Stomach (tissue), 9 donors: ENCODE data around the gene ATF7IP2. TPM values are rescaled to one million over a fixed set of nuclear protein-coding genes. Genes with fewer than 3 reads are reported as not detected.
"Not testable (repeated sequence)": the region's sequence is repeated elsewhere in the genome, so short reads cannot be mapped to it uniquely, and the experiment has no call there.

Experiments
- DNase-seq, 2 donors: peaks; one replicate each; pipeline versions ENCODE4 v3.0.0 to v3.0.0-alpha.2; 2013 to 2019
- H3K27ac ChIP-seq, 5 donors: fragments of 200-600 bp in 4 of 5; sonication (generic) in 4 of 5; one replicate each; pipeline ENCODE4 v1.5.1; 2013 to 2019; ENCODE audit warnings: mild to moderate bottlenecking in 1 of 5, moderate library complexity in 1 of 5
- H3K27me3 ChIP-seq, 3 donors: fragments of 200-600 bp; sonication (generic); one replicate each; pipeline ENCODE4 v1.5.1; 2017 to 2019; ENCODE audit warnings: mixed run types in 1 of 3
- H3K36me3 ChIP-seq, 4 donors: fragments of 200-600 bp; sonication (generic); 1 replicate in 3 of 4; 2 replicates in 1 of 4; pipeline ENCODE4 v1.5.1; 2016 to 2019
- H3K4me1 ChIP-seq, 4 donors: fragments of 200-600 bp; sonication (generic); one replicate each; pipeline ENCODE4 v1.5.1; 2016 to 2019
- H3K4me3 ChIP-seq, 4 donors: fragments of 200-600 bp; sonication (generic) in 3 of 4; one replicate each; pipeline ENCODE4 v1.5.1; 2016 to 2019; ENCODE audit warnings: mild to moderate bottlenecking in 1 of 4
- H3K9me3 ChIP-seq, 4 donors: fragments of 200-600 bp; sonication (generic); one replicate each; pipeline ENCODE4 v1.5.1; 2016 to 2019
- EP300 ChIP-seq: sonication (generic); formaldehyde crosslinking; IDR thresholded peaks from one replicate; pipeline ENCODE4 v1.6.1; 2017; ENCODE audit warnings: antibody characterized with exemption
- POLR2A ChIP-seq, 4 donors: fragments of 450-650 bp; IDR thresholded peaks; one replicate each; pipeline ENCODE4 v1.6.1; 2016; ENCODE audit warnings: antibody characterized with exemption in 4 of 4, control low read depth in 2 of 4, mild to moderate bottlenecking in 1 of 4, moderate library complexity in 1 of 4
- POLR2AphosphoS5 ChIP-seq, 3 donors: sonication (generic); formaldehyde crosslinking; IDR thresholded peaks; one replicate each; pipeline ENCODE4 v1.6.1; 2016; ENCODE audit warnings: antibody characterized with exemption in 3 of 3
- WGBS, 5 donors: extraction: QIAGEN DNeasy Blood & Tissue Kit in 3 of 5; methylation state at CpG; one replicate each; pipeline versions ENCODE4 v1.1.5 to v1.1.7; 2013 to 2018; 5-methylcytosine and 5-hydroxymethylcytosine counted together
- intact Hi-C: fragments of 100-400 bp; cut with DNase I; formaldehyde crosslinking; loops from one replicate; pipeline ENCODE4 v1.15.1; 2023; ENCODE audit warnings: low total_unique reads
- polyA plus RNA-seq, 3 donors: library from polyadenylated mRNA; stranded (reverse); fragments of 200-250 nt; gene quantifications; one replicate each; pipeline ENCODE4 v1.2.3, GENCODE V29; 2013
- total RNA-seq, 5 donors: library from RNA; depleted of rRNA; stranded (reverse); fragments of >200 nt; gene quantifications; one replicate each; pipeline versions ENCODE4 v1.1.0 to v1.2.3, GENCODE V29; 2014 to 2016
- TF ChIP-seq, protein P1 (sequence below), 7 experiments: fragments of 450-650 bp in 4 of 7; fragments of 200-600 bp in 3 of 7; sonication (generic) in 3 of 7; IDR thresholded peaks; one replicate each; pipeline ENCODE4 v1.5.1; 2016 to 2019; ENCODE audit warnings: antibody characterized with exemption in 7 of 7, control low read depth in 2 of 7, mild to moderate bottlenecking in 1 of 7
- donor health status: healthy with polysubstance abuse.
- donor health status: Bipolar disorder and iron deficiency.
- donor health status: healthy.

ATF7IP2 gene
- total and polyA plus RNA-seq, 8 donors = 4.5 to 59.7 (median 30.3) TPM

GRCh38 chr16:10402975-10403374 is 17.1 kb downstream of the ATF7IP2 start:
- WGBS, 5 donors = 81 to 100% (median 87%) methylated on average over 1 of the region's 1 CpG
- intact Hi-C loops = no loop called here

DNA sequence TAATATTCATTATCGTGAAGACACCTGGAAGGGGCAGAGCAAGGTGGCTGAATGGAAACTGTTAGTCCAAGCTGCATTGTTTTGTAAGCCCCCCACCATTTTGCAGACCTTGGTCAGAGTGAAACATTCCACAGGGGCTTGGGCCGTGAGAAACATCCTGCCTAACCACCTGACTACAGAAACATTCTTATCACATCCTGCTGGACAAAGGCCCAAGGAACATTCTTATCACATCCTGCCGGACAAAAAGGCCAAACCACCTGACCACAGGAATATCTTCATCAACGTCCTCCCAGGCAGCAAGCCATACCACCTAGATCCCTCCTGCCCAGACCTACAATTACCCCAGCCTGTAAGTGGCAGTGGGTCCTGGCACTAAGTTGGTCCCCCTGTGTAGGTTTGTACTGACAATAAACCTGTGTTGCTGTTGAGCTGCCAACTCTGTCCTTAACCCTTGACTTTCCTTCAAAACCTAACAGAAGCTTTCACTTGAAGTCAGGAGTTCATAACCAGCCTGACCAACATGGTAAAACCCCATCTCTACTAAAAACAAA is 19.6 kb downstream of the ATF7IP2 start:
- intact Hi-C loops = no loop called here
- no peak for TF ChIP-seq EP300
- no peak for TF ChIP-seq POLR2AphosphoS5 (IDR thresholded peaks at IDR 0.05)
- TF ChIP-seq POLR2A (IDR thresholded peaks at IDR 0.05) = no peak
- TF ChIP-seq, protein P1, sequence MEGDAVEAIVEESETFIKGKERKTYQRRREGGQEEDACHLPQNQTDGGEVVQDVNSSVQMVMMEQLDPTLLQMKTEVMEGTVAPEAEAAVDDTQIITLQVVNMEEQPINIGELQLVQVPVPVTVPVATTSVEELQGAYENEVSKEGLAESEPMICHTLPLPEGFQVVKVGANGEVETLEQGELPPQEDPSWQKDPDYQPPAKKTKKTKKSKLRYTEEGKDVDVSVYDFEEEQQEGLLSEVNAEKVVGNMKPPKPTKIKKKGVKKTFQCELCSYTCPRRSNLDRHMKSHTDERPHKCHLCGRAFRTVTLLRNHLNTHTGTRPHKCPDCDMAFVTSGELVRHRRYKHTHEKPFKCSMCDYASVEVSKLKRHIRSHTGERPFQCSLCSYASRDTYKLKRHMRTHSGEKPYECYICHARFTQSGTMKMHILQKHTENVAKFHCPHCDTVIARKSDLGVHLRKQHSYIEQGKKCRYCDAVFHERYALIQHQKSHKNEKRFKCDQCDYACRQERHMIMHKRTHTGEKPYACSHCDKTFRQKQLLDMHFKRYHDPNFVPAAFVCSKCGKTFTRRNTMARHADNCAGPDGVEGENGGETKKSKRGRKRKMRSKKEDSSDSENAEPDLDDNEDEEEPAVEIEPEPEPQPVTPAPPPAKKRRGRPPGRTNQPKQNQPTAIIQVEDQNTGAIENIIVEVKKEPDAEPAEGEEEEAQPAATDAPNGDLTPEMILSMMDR (IDR thresholded peaks at IDR 0.05) = no peak
- Histone ChIP-seq H3K27ac (no peak overlapping the region), H3K4me3 (no peak overlapping the region), H3K36me3 (peaks cover 0 to 9% (median 2%) of the 10 kb centered on the region in 4 donors), H3K4me1 (no peaks in the 10 kb centered on the region), H3K9me3 (peaks cover 24 to 88% (median 44%) of the 10 kb centered on the region in 4 donors), H3K27me3 (no peaks in the 10 kb centered on the region)
- 37 to 60% (median 43%) methylated on average over 4 of the region's 4 CpGs for WGBS, 5 donors
- DNase-seq = no peak

More at GRCh38 chr16:10402975-10403374, 17.1 kb downstream of the ATF7IP2 start:
- TF ChIP-seq POLR2A (IDR thresholded peaks at IDR 0.05) (no peak), EP300 (no peak), POLR2AphosphoS5 (IDR thresholded peaks at IDR 0.05) (no peak)
- TF ChIP-seq, protein P1 (IDR thresholded peaks at IDR 0.05) = no peak
- Histone ChIP-seq H3K27me3 (no peaks in the 10 kb centered on the region), H3K4me1 (no peaks in the 10 kb centered on the region), H3K27ac (no peak overlapping the region), H3K4me3 (no peak overlapping the region), H3K9me3 (peaks cover 2 to 64% (median 23%) of the 10 kb centered on the region in 4 donors), H3K36me3 (peaks cover 0 to 9% (median 2%) of the 10 kb centered on the region in 4 donors)
- DNase-seq = no peak

DNA sequence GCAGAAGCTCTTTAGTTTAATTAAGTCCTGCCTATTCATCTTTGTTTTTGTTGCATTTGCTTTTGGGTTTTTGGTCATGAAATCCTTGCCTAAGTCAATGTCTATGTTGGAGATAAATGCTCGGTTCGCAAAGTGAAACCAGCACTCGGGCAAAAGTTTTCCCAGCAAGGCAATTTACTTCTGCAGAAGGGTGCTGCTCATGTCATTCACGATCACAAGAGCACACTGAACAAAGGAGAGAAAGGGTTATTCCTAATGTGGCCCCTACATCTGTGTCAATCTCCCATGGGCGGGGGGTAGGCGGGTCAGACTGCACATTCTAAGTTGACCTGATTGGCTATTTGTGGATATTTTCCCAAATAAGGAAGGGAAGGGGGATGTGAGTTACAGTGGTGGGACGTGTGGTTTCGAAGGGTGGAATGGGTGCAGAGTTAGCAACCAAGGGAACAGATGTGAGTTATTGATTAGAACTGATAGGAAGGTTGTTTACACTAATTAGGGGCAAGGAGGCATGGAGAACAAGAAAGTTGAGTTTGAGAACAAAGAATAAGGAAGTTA is 23.0 kb downstream of the ATF7IP2 start:
- H3K27ac ChIP-seq = no peak overlapping the region
- WGBS, 5 donors = 83 to 94% (median 91%) methylated on average over 8 of the region's 8 CpGs
- no peaks in the 10 kb centered on the region for H3K4me1 ChIP-seq
- no peaks in the 10 kb centered on the region for H3K27me3 ChIP-seq
- peaks cover 0 to 6% (median 0%) of the 10 kb centered on the region in 4 donors for H3K36me3 ChIP-seq
- H3K4me3 ChIP-seq = no peak overlapping the region
- intact Hi-C loops = no loop called here
- peaks cover 27 to 89% (median 58%) of the 10 kb centered on the region in 4 donors for H3K9me3 ChIP-seq
- no peak for DNase-seq
- no peak for TF ChIP-seq POLR2A (IDR thresholded peaks at IDR 0.05)

- intact Hi-C loops, DNase-seq, H3K27ac ChIP-seq, H3K4me1 ChIP-seq, H3K36me3 ChIP-seq, H3K27me3 ChIP-seq, H3K4me3 ChIP-seq: not testable (repeated sequence)
- H3K9me3 ChIP-seq = peaks cover 24 to 90% (median 57%) of the 10 kb centered on the region in 4 donors
These were observed 23.9 kb downstream of the ATF7IP2 start for GRCh38 chr16:10409713-10410112.

- Histone ChIP-seq H3K27ac (no peak overlapping the region), H3K9me3 (peaks cover 23 to 97% (median 57%) of the 10 kb centered on the region in 4 donors), H3K27me3 (no peaks in the 10 kb centered on the region), H3K4me1 (no peaks in the 10 kb centered on the region), H3K4me3 (no peak overlapping the region), H3K36me3 (no peaks in the 10 kb centered on the region)
- DNase-seq = no peak
- 89 to 96% (median 95%) methylated on average over 2 of the region's 2 CpGs for WGBS, 5 donors
- TF ChIP-seq POLR2A (IDR thresholded peaks at IDR 0.05) (no peak), POLR2AphosphoS5 (IDR thresholded peaks at IDR 0.05) (no peak), EP300 (no peak)
- TF ChIP-seq, protein P1 (IDR thresholded peaks at IDR 0.05) = no peak
- intact Hi-C loops = no loop called here
These were observed 24.6 kb downstream of the ATF7IP2 start for GRCh38 chr16:10410469-10410868.
